ENCODE data around the gene ELMO1.

GRCh38 chr7:37348982-37349381, 99.7 kb downstream of the ELMO1 start:
- TF ChIP-seq CTCF (IDR thresholded peaks at IDR 0.05; ENCODE audit: low read depth, low read length, poor library complexity, severe bottlenecking), result no peak
- no peak for TF ChIP-seq EZH2phosphoT487 (IDR thresholded peaks at IDR 0.05; ENCODE audit: borderline replicate concordance, low read length)
